Measurements from ENCODE around the gene TRIO. TPM values are rescaled to one million over a fixed set of nuclear protein-coding genes. Genes with fewer than 3 reads are reported as not detected.
A peak's percentile ranks its signal among the peaks of the same experiment; 100 is the strongest.

TRIO gene
- total RNA-seq, 1 experiment from 2014 or later: 116 TPM

- DNase-seq (ENCODE audit: low read depth): peak; percentile 87
Observed at GRCh38 chr5:14208071-14209021, 65.2 kb downstream of the TRIO start.

DNA sequence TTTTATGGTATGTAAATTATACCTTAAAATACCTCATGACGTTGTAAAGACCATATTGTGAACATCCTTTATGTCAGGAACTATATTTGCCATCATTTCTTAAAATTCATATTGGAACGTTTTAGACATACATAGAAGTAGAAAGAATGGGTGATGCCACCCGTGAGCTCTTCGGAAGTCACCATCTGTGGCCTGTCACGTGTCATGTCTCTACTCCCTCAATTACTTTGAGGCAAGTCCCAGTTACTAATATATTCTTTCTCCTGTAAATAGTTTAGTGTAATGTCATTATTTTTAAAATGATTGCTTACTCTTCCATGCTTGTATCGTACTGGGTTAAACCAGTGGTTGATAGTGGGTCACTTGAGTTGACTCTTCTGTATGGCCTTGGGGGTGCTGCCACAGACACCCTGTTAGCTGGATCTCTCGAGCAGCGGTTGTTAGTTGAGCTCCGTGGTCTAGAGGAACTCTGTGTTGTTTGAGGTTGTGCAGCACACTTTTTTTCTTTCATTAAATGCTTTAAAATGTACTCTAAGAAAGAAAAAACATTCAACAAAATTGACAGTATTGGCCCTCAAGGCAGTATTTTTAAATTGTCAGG is 66.2 kb downstream of the TRIO start:
- DNase-seq (ENCODE audit: low read depth): no peak

GRCh38 chr5:14209836-14210235 is 66.7 kb downstream of the TRIO start:
- DNase-seq (ENCODE audit: low read depth): no peak

DNA sequence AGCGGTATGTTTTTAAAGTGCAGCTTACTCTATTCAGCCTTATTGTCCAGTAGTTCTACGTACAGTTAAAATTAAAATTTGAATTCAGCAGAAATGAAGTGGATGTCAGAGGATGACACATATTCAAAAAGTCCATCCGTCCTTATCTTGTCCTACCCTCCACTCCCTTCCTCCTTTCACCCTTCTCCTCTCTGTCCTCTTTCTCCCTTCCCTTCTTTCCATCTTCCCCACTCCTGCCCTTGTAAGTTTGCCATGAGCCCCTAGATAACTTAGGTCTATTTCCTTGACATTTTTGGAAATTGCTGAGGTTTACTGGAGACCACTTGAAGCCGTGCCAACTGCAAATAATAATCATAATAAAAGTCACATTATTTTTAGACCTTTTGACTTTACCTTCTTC is 67.6 kb downstream of the TRIO start:
- DNase-seq (ENCODE audit: low read depth): no peak

GRCh38 chr5:14211818-14212803 is 69.0 kb downstream of the TRIO start:
- DNase-seq (ENCODE audit: low read depth): no peak

- DNase-seq (ENCODE audit: low read depth): no peak
Observed at GRCh38 chr5:14212838-14213237, 69.7 kb downstream of the TRIO start.

- DNase-seq (ENCODE audit: low read depth): no peak
Observed at GRCh38 chr5:14213253-14213652, 70.1 kb downstream of the TRIO start.

DNA sequence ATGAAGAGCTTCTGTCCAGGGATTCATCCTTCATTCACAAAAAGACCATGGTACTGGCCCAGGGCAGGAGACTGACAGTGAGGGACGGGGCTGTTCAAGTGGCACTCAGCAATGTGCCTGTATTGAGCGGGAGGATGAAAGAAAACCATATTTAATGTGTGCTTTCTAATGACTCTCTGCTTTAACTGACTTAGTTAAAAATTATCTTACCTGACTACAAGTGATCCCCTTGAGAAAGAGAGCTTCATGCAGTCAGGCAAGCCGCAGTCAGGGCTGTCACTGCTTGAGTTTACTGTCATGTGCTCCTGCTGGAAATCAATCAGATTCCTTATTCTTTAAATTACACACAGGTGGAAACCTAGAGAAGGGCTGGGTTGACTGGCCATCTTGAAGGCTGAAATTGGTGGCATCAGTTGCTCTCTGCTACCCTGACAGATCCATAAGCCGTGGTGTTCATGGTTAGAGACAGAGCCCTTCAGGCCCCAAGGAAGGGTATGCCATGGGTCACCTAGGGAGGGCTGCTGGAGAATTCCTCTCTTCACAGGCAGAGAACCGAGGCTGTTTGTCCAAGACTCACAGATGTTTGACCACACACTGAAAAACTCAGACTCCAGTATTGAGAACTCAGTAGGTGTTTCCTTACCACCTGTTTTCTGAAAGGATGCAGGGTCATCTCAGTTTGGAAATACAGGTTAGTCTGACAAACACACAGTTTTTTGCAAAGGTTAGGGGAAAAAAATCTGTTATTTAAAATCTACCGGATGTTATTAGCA is 70.9 kb downstream of the TRIO start:
- DNase-seq (ENCODE audit: low read depth): no peak

GRCh38 chr5:14215901-14216300 is 72.8 kb downstream of the TRIO start:
- DNase-seq (ENCODE audit: low read depth): no peak

DNA sequence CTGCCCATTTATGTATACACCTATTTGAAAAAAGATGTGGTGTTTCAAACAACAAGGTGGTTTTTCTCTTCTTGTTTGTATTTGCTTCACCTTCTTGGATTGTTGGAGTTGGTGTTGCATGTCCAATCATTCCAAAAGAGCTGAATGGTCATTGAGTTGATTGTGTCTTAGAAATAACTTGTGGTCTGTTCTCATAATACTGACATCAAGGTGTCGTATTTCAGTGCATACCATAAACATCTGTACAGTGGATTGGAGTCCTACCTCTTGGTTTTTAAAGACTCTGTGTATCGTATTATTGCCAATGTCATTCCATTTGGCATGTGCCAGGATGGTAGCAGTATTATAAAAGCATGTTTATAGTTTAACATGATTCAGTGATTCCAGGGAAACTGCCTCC is 73.2 kb downstream of the TRIO start:
- DNase-seq (ENCODE audit: low read depth): no peak

GRCh38 chr5:14216902-14217301 is 73.8 kb downstream of the TRIO start:
- DNase-seq (ENCODE audit: low read depth): no peak

GRCh38 chr5:14217587-14217986 is 74.4 kb downstream of the TRIO start:
- no peak for DNase-seq (ENCODE audit: low read depth)

GRCh38 chr5:14218011-14218410 is 74.9 kb downstream of the TRIO start:
- DNase-seq (ENCODE audit: low read depth): no peak

- no peak for DNase-seq (ENCODE audit: low read depth)
Observed at GRCh38 chr5:14218480-14218879, 75.3 kb downstream of the TRIO start.

GRCh38 chr5:14218897-14219573 is 75.9 kb downstream of the TRIO start:
- DNase-seq (ENCODE audit: low read depth): no peak

DNA sequence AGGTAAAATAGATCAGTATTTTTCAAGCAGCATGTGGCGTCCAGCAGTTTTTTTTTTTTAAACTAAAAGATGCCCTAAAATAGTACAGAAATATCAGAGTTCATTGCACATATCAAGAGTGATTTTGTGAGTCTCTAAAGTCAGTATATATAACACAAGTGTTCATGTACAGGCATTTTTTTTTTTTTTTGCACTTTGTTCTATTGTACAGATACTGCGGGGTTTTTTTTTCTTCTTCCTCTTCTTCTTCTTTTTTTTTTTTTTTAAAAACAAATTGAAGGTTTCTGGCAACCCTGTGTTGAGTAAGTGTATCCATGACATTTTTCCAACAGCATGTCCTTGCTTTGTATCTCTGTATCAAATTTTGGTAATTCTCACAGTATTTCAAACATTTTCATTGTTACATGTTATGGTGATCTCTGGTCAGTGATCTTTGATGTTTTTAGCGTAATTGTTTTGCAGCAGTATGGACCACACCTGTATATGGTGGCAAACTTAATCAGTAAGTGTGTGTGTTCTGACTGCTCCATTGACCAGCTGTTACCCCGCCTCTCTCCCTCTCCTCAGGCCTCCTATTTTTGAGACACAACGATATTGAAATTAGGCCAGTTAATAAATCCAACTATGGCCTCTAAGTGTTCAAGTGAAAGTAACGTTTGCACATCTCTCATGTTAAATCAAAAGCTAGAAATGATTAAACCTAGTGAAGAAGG is 76.8 kb downstream of the TRIO start:
- DNase-seq (ENCODE audit: low read depth): no peak

- no peak for DNase-seq (ENCODE audit: low read depth)
Observed at GRCh38 chr5:14220642-14221041, 77.5 kb downstream of the TRIO start.

- no peak for DNase-seq (ENCODE audit: low read depth)
Observed at GRCh38 chr5:14221732-14222131, 78.6 kb downstream of the TRIO start.

- no peak for DNase-seq (ENCODE audit: low read depth)
Observed at GRCh38 chr5:14222206-14222605, 79.1 kb downstream of the TRIO start.

GRCh38 chr5:14223372-14223771 is 80.2 kb downstream of the TRIO start:
- DNase-seq (ENCODE audit: low read depth): no peak
